ENCODE measurements around the gene KISS1.

Gene KISS1

GRCh38 chr1:204222006-204222763 is 25.9 kb upstream of the KISS1 start:
- WGBS (ENCODE audit: extremely low coverage, insufficient coverage, low lambda C conversion rate): no CpG with 5 or more reads among the region's 8 CpGs

GRCh38 chr1:204221271-204221670 is 25.0 kb upstream of the KISS1 start:
- Histone ChIP-seq H3K23ac (ENCODE audit: low read length) (no peak overlapping the region), H3K9ac (ENCODE audit: low read length) (no peak overlapping the region), H3K27ac (ENCODE audit: low read depth, low read length) (no peak overlapping the region), H4K8ac (ENCODE audit: low read depth, low read length) (no peak overlapping the region), H3K4me3 (ENCODE audit: low read length) (no peak overlapping the region), H2AK5ac (ENCODE audit: low read length) (no peak overlapping the region), H3K18ac (ENCODE audit: low read length) (no peak overlapping the region), H3K4ac (ENCODE audit: low read depth, low read length) (no peak overlapping the region), H2BK5ac (ENCODE audit: low read length) (no peak overlapping the region), H3K56ac (ENCODE audit: low read length) (no peak overlapping the region), H3K79me1 (ENCODE audit: low read length) (no peaks in the 10 kb centered on the region), H2BK120ac (ENCODE audit: low read depth, low read length) (no peak overlapping the region), H3K36me3 (ENCODE audit: control insufficient read depth, insufficient read depth, low read length) (no peaks in the 10 kb centered on the region), H3K4me1 (ENCODE audit: control insufficient read depth, low read depth, low read length) (no peaks in the 10 kb centered on the region), H3K79me2 (ENCODE audit: control insufficient read depth, insufficient read depth, low read length) (no peaks in the 10 kb centered on the region), H4K5ac (ENCODE audit: low read length) (no peak overlapping the region), H3K27me3 (ENCODE audit: insufficient read depth, low read length, poor library complexity) (no peaks in the 10 kb centered on the region), H3K4me2 (ENCODE audit: low read length) (no peak overlapping the region), H2BK15ac (replicated peaks; ENCODE audit: low read depth) (no peak overlapping the region)
- no peak for DNase-seq
- WGBS (ENCODE audit: extremely low coverage, insufficient coverage, low lambda C conversion rate): no CpG with 5 or more reads among the region's 11 CpGs

More at GRCh38 chr1:204222006-204222763, 25.9 kb upstream of the KISS1 start:
- Histone ChIP-seq H2BK15ac (replicated peaks; ENCODE audit: low read depth) (no peak overlapping the region), H3K23ac (ENCODE audit: low read length) (no peak overlapping the region), H2BK5ac (ENCODE audit: low read length) (no peak overlapping the region), H2AK5ac (ENCODE audit: low read length) (no peak overlapping the region), H3K27me3 (ENCODE audit: insufficient read depth, low read length, poor library complexity) (no peaks in the 10 kb centered on the region), H3K4ac (ENCODE audit: low read depth, low read length) (no peak overlapping the region), H3K4me1 (ENCODE audit: control insufficient read depth, low read depth, low read length) (no peaks in the 10 kb centered on the region), H4K8ac (ENCODE audit: low read depth, low read length) (no peak overlapping the region), H3K4me3 (ENCODE audit: low read length) (no peak overlapping the region), H3K18ac (ENCODE audit: low read length) (no peak overlapping the region), H3K27ac (ENCODE audit: low read depth, low read length) (no peak overlapping the region), H3K79me2 (ENCODE audit: control insufficient read depth, insufficient read depth, low read length) (no peaks in the 10 kb centered on the region), H3K56ac (ENCODE audit: low read length) (no peak overlapping the region), H3K36me3 (ENCODE audit: control insufficient read depth, insufficient read depth, low read length) (no peaks in the 10 kb centered on the region), H3K9ac (ENCODE audit: low read length) (no peak overlapping the region), H4K5ac (ENCODE audit: low read length) (no peak overlapping the region), H3K79me1 (ENCODE audit: low read length) (no peaks in the 10 kb centered on the region), H2BK120ac (ENCODE audit: low read depth, low read length) (no peak overlapping the region), H3K4me2 (ENCODE audit: low read length) (no peak overlapping the region)
- DNase-seq: no peak

- no peak overlapping the region for H2AK5ac ChIP-seq (ENCODE audit: low read length)
- H3K4me2 ChIP-seq (ENCODE audit: low read length): no peak overlapping the region
- no peaks in the 10 kb centered on the region for H3K79me1 ChIP-seq (ENCODE audit: low read length)
- DNase-seq: no peak
- no peak overlapping the region for H2BK5ac ChIP-seq (ENCODE audit: low read length)
- H4K8ac ChIP-seq (ENCODE audit: low read depth, low read length): no peak overlapping the region
- H3K18ac ChIP-seq (ENCODE audit: low read length): no peak overlapping the region
- H3K56ac ChIP-seq (ENCODE audit: low read length): no peak overlapping the region
- H3K27ac ChIP-seq (ENCODE audit: low read depth, low read length): no peak overlapping the region
- no peak overlapping the region for H3K9ac ChIP-seq (ENCODE audit: low read length)
- H3K4me3 ChIP-seq (ENCODE audit: low read length): no peak overlapping the region
- no peaks in the 10 kb centered on the region for H3K27me3 ChIP-seq (ENCODE audit: insufficient read depth, low read length, poor library complexity)
- no peak overlapping the region for H2BK15ac ChIP-seq (replicated peaks; ENCODE audit: low read depth)
- H4K5ac ChIP-seq (ENCODE audit: low read length): no peak overlapping the region
- WGBS (ENCODE audit: extremely low coverage, insufficient coverage, low lambda C conversion rate): no CpG with 5 or more reads among the region's 10 CpGs
- H3K36me3 ChIP-seq (ENCODE audit: control insufficient read depth, insufficient read depth, low read length): no peaks in the 10 kb centered on the region
- H3K4ac ChIP-seq (ENCODE audit: low read depth, low read length): no peak overlapping the region
- H2BK120ac ChIP-seq (ENCODE audit: low read depth, low read length): no peak overlapping the region
- H3K79me2 ChIP-seq (ENCODE audit: control insufficient read depth, insufficient read depth, low read length): no peaks in the 10 kb centered on the region
- no peak overlapping the region for H3K23ac ChIP-seq (ENCODE audit: low read length)
- H3K4me1 ChIP-seq (ENCODE audit: control insufficient read depth, low read depth, low read length): no peaks in the 10 kb centered on the region
These were observed 23.8 kb upstream of the KISS1 start for GRCh38 chr1:204219971-204220616.

GRCh38 chr1:204218552-204218951 is 22.3 kb upstream of the KISS1 start:
- H3K56ac ChIP-seq (ENCODE audit: low read length): no peak overlapping the region
- H3K4ac ChIP-seq (ENCODE audit: low read depth, low read length): no peak overlapping the region
- no peak overlapping the region for H3K18ac ChIP-seq (ENCODE audit: low read length)
- no CpG with 5 or more reads among the region's 2 CpGs for WGBS (ENCODE audit: extremely low coverage, insufficient coverage, low lambda C conversion rate)
- no peak overlapping the region for H3K4me3 ChIP-seq (ENCODE audit: low read length)
- no peaks in the 10 kb centered on the region for H3K36me3 ChIP-seq (ENCODE audit: control insufficient read depth, insufficient read depth, low read length)
- no peak overlapping the region for H3K9ac ChIP-seq (ENCODE audit: low read length)
- no peak overlapping the region for H4K5ac ChIP-seq (ENCODE audit: low read length)
- H2BK120ac ChIP-seq (ENCODE audit: low read depth, low read length): no peak overlapping the region
- no peak for DNase-seq
- no peaks in the 10 kb centered on the region for H3K79me1 ChIP-seq (ENCODE audit: low read length)
- no peak overlapping the region for H3K27ac ChIP-seq (ENCODE audit: low read depth, low read length)
- H3K23ac ChIP-seq (ENCODE audit: low read length): no peak overlapping the region
- no peak overlapping the region for H3K4me2 ChIP-seq (ENCODE audit: low read length)
- no peak overlapping the region for H4K8ac ChIP-seq (ENCODE audit: low read depth, low read length)
- no peaks in the 10 kb centered on the region for H3K27me3 ChIP-seq (ENCODE audit: insufficient read depth, low read length, poor library complexity)
- H2AK5ac ChIP-seq (ENCODE audit: low read length): no peak overlapping the region
- no peaks in the 10 kb centered on the region for H3K4me1 ChIP-seq (ENCODE audit: control insufficient read depth, low read depth, low read length)
- H2BK5ac ChIP-seq (ENCODE audit: low read length): no peak overlapping the region
- no peak overlapping the region for H2BK15ac ChIP-seq (replicated peaks; ENCODE audit: low read depth)
- H3K79me2 ChIP-seq (ENCODE audit: control insufficient read depth, insufficient read depth, low read length): no peaks in the 10 kb centered on the region

GRCh38 chr1:204217648-204218000 is 21.3 kb upstream of the KISS1 start:
- no peak overlapping the region for H3K27ac ChIP-seq (ENCODE audit: low read depth, low read length)
- no peak overlapping the region for H2BK15ac ChIP-seq (replicated peaks; ENCODE audit: low read depth)
- WGBS (ENCODE audit: extremely low coverage, insufficient coverage, low lambda C conversion rate): no CpG with 5 or more reads among the region's 4 CpGs
- H3K27me3 ChIP-seq (ENCODE audit: insufficient read depth, low read length, poor library complexity): no peaks in the 10 kb centered on the region
- H3K18ac ChIP-seq (ENCODE audit: low read length): no peak overlapping the region
- H3K56ac ChIP-seq (ENCODE audit: low read length): no peak overlapping the region
- H3K4ac ChIP-seq (ENCODE audit: low read depth, low read length): no peak overlapping the region
- H3K4me2 ChIP-seq (ENCODE audit: low read length): no peak overlapping the region
- no peak overlapping the region for H3K4me3 ChIP-seq (ENCODE audit: low read length)
- H2BK120ac ChIP-seq (ENCODE audit: low read depth, low read length): no peak overlapping the region
- H4K8ac ChIP-seq (ENCODE audit: low read depth, low read length): no peak overlapping the region
- no peak overlapping the region for H3K23ac ChIP-seq (ENCODE audit: low read length)
- no peaks in the 10 kb centered on the region for H3K79me1 ChIP-seq (ENCODE audit: low read length)
- no peak overlapping the region for H3K9ac ChIP-seq (ENCODE audit: low read length)
- no peaks in the 10 kb centered on the region for H3K36me3 ChIP-seq (ENCODE audit: control insufficient read depth, insufficient read depth, low read length)
- DNase-seq: no peak
- H2BK5ac ChIP-seq (ENCODE audit: low read length): no peak overlapping the region
- no peak overlapping the region for H2AK5ac ChIP-seq (ENCODE audit: low read length)
- no peaks in the 10 kb centered on the region for H3K4me1 ChIP-seq (ENCODE audit: control insufficient read depth, low read depth, low read length)
- H3K79me2 ChIP-seq (ENCODE audit: control insufficient read depth, insufficient read depth, low read length): no peaks in the 10 kb centered on the region
- H4K5ac ChIP-seq (ENCODE audit: low read length): no peak overlapping the region

Measured in mesendoderm (in vitro differentiated cells).